Activated CD8-positive, alpha-beta memory T cell treated with anti-CD3 and anti-CD28 coated beads for 36 hours (primary cell): Measurements from ENCODE around the gene LMF1. TPM values are rescaled to one million over a fixed set of nuclear protein-coding genes. Genes with fewer than 3 reads are reported as not detected.
"Not testable (repeated sequence)": the region's sequence is repeated elsewhere in the genome, so short reads cannot be mapped to it uniquely, and the experiment has no call there.

ENCODE experiments used
- CTCF ChIA-PET: fragments of 350-600 bp; sonication (Branson Sonifier 250); formaldehyde crosslinking; loops from one replicate; lab custom pipeline; 2021; ENCODE audit warnings: antibody characterized with exemption; lab: Charles Lee
- POLR2A ChIA-PET: fragments of 350-600 bp; sonication (Branson Sonifier 250); formaldehyde crosslinking; loops from one replicate; lab custom pipeline; 2021; ENCODE audit warnings: antibody characterized with exemption; lab: Charles Lee
- total RNA-seq, 2 experiments: library from RNA; stranded (reverse); gene quantifications; one replicate each; pipeline ENCODE4 v1.2.3, GENCODE V29; 2021

LMF1 gene
- total RNA-seq, 2 experiments from 2014 or later, result 7.7 to 7.8 TPM

- CTCF ChIA-PET, POLR2A ChIA-PET: not testable (repeated sequence)
Observed at GRCh38 chr16:836822-837221, 134.0 kb downstream of the LMF1 start.

GRCh38 chr16:836221-836620 is 134.6 kb downstream of the LMF1 start:
- ChIA-PET CTCF (no interaction called here), POLR2A (no interaction called here)

- ChIA-PET POLR2A (no interaction called here), CTCF (no interaction called here)
Observed at GRCh38 chr16:835373-835772, 135.4 kb downstream of the LMF1 start.

GRCh38 chr16:833411-833810 is 137.4 kb downstream of the LMF1 start:
- ChIA-PET POLR2A (no interaction called here), CTCF (no interaction called here)

GRCh38 chr16:832652-833336 is 138.0 kb downstream of the LMF1 start:
- ChIA-PET CTCF (no interaction called here), POLR2A (no interaction called here)

DNA sequence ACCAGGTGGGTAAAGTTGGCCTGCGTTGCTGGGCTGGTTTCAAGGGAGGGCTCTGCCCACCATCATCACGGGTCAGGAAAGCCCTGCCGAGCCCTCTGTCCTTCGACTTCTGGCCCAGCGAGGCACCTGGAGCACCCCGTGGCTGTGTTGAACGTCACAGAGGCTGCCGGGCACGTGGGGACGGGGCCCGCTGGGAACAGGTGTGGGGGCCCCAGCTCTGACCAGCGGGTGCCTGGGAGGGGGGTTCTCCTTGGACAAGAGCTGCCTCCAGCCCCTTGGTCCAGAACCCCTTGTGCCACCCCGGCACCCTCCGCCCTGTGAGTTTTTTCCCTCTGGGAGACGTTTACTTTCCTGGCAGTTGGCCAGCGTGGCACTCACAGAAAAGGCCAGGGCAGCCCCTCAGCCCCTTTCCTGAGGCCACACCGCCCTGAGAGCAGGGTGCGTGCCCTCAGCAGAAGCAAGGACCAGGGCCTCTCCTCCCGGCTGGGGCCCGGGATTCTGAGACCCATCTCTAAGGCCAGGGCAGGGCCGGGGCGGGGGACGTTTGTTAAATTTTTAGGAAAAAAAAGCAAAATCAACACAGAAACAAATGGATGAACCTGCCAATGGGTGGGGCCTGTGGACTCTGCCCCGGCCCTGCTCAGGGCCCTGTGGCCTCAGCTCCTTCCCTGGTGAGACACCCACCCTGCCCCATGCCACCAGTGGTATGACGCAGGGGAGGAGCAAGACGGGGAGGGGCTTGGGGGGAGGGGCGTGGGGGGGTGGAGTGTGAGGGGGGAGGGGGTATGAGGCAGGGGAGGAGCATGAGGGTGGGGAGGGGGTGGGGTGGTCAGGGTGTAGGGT is 139.0 kb downstream of the LMF1 start:
- POLR2A ChIA-PET, result no interaction called here
- CTCF ChIA-PET, result no interaction called here

GRCh38 chr16:830871-831570 is 139.8 kb downstream of the LMF1 start:
- ChIA-PET CTCF (no interaction called here), POLR2A (no interaction called here)

GRCh38 chr16:830107-830870 is 140.5 kb downstream of the LMF1 start:
- POLR2A ChIA-PET, result no interaction called here
- CTCF ChIA-PET, result no interaction called here

GRCh38 chr16:828891-829290 is 141.9 kb downstream of the LMF1 start:
- CTCF ChIA-PET, result no interaction called here
- POLR2A ChIA-PET, result no interaction called here

DNA sequence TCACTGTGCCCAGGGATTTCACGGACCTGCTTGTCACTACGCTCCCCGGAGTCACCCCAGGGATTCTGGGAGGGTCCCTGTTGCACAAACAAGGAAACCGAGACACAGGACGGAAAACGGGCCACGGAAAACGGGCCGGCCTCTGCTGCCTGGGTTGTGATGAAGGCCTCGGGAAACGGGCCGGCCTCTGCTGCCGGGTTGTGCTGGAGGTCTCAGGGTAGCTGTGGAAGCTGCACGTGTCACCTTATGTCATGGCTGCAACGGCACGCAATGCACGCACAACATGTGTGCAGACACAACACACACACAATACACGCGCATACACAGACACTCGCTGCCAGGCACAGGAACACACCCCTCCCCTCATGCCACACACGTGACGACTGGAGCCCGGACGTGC is 143.3 kb downstream of the LMF1 start:
- ChIA-PET CTCF (no interaction called here), POLR2A (no interaction called here)

DNA sequence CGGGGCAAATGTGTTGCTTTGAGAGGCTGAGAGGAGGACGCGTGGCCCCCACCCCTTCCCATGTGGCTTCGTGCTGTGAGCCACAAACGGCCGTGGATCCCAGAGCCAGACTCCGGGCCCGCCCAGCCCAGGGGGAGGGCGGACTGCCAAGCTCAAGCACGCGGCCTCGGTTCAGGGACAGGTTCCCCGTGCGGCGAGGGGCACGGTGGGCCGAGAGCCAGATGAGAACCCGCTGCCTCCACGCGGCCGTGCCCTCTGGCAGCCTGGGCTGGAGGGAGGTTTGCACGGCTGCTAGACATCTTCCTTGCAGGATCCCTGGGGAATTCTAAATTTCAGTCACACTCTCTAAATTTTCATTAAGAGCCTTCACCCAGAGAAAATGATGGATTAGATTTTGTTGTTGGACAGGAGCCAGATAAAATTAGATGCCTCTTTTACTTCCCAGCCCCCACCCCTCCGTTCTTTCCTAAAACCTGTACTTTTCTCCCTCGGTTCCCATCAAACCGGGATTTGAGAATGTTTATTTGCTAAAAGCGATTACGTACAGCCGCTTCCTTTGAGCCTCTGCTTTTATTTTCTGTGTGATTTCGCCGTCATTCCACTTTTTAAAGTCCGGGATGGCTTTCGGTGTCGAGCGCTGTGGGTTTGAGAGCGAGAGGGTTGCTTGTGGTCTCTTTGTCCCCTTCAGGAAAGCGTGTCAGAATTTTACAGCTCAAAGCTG is 145.3 kb downstream of the LMF1 start:
- ChIA-PET CTCF (no interaction called here), POLR2A (no interaction called here)

GRCh38 chr16:824601-825000 is 146.2 kb downstream of the LMF1 start:
- ChIA-PET POLR2A (no interaction called here), CTCF (no interaction called here)

DNA sequence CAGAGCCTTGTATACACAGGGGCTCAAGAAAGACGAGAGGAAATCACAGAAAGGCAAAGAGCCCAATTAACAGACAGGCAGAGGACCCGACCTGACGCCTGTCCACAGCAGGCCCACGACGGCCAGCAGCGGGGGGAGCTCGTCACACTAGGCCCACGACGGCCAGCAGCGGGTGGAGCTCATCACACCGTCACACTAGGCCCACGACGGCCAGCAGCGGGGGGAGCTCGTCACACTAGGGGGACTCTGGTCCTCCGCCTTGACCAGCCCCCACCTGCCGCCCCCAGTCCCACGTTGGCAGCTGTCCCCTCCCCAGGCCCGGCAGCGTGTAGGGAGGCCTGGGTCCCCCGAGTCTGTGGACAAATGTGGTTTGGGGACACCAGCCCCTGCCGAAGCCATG is 146.6 kb downstream of the LMF1 start:
- POLR2A ChIA-PET, result no interaction called here
- CTCF ChIA-PET, result no interaction called here

- CTCF ChIA-PET, result interaction anchor here (0.6 kb wide), 1 partner anchor 246 kb away, joined by 4 read pairs; no protein-coding TSS in a partner anchor
- POLR2A ChIA-PET, result no interaction called here
Observed at GRCh38 chr16:822909-823297, 147.9 kb downstream of the LMF1 start.

GRCh38 chr16:822174-822908 is 148.4 kb downstream of the LMF1 start:
- POLR2A ChIA-PET, result no interaction called here

DNA sequence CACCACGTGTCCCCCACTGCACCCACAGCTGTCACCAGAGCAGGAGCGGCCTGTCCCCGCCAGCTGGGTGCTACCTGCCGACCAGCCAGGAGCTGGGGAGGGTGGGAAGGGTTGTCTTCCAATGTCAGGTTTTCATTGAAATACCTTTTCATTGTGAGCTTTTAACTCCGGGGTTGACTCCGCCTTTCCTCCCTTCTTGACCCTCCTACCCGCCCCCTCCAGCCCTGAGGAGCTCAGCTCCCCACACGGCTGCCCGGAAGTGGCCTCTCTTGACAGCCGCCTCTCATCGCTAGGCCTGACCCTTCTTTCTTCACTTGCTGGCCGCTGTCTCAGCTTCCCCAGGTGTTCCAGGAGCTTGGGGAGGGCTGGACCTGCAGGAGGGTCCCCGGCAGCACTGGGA is 149.0 kb downstream of the LMF1 start:
- ChIA-PET POLR2A (no interaction called here), CTCF (no interaction called here)

More at GRCh38 chr16:822174-822908, 148.4 kb downstream of the LMF1 start:
- CTCF ChIA-PET, result interaction anchor here (0.6 kb wide), 1 partner anchor 247 kb away, joined by 4 read pairs; no protein-coding TSS in a partner anchor

DNA sequence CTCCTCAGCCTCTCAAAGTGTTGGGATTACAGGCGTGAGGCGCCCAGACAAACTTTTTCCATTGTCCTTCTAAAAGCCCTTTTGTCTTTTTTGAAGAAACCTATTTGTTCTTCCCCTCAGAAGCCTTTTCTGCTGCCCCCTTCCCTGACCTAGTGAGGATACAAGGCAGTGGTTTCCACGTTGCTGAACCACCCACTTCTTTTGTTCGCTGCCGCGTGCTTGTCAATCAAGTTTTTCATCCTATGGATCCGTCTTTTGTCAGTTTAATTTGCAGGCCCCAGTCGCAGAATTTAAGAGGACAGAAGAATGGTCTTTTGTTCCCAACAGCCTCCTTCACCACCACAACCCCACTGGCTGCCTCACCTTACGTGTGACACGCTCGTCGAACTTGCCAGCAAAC is 150.0 kb downstream of the LMF1 start:
- POLR2A ChIA-PET, result no interaction called here
- CTCF ChIA-PET, result no interaction called here

DNA sequence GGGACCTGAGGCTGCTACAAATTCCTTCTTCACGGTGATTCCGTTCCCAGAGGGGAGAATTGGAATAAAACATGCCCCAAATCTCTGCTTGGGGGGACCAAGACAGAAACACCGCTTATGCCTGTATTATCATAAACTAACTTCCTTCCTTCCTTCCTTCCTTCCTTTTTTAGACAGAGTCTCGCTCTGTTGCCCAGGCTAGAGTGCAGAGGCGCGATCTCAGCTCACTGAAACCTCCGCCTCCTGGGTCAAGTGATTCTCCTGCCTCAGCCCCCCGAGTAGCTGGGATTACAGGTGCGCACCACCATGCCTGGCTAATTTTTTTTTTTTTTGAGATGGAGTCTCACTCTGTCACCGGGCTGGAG is 150.8 kb downstream of the LMF1 start:
- POLR2A ChIA-PET, CTCF ChIA-PET: not testable (repeated sequence)
